K562 (cell line): ENCODE measurements around the gene DCPS. TPM values are rescaled to one million over a fixed set of nuclear protein-coding genes. Genes with fewer than 3 reads are reported as not detected.
A peak's percentile ranks its signal among the peaks of the same experiment; 100 is the strongest.

ENCODE experiments used
- ASH1L ChIP-seq: fragments of 450-650 bp; IDR thresholded peaks from 2 replicates; pipeline ENCODE4 v1.6.1; 2018; ENCODE audit warnings: borderline replicate concordance, mild to moderate bottlenecking, low read depth; ENCODE audit not compliant: partially characterized antibody
- ATF1 ChIP-seq, 2 experiments: fragments of 450-650 bp in 1 of 2; IDR thresholded peaks; 2 replicates each; pipeline ENCODE4 v1.6.1; 2016; ENCODE audit warnings: missing compliant biosample characterization in 1 of 2, missing genetic modification characterization in 1 of 2
- ATF7 ChIP-seq: fragments of 450-650 bp; IDR thresholded peaks from 2 replicates; pipeline ENCODE4 v1.7.1; 2014; ENCODE audit warnings: mild to moderate bottlenecking, moderate library complexity
- BACH1 ChIP-seq: fragments of 200-800 bp; sonication (Bioruptor generic); IDR thresholded peaks from 2 replicates; pipeline ENCODE4 v1.6.1; 2016; ENCODE audit warnings: missing genetic modification characterization, missing compliant biosample characterization
- CTBP1 ChIP-seq: fragments of 450-650 bp; IDR thresholded peaks from 2 replicates; pipeline ENCODE4 v1.6.1; 2016; ENCODE audit warnings: borderline replicate concordance
- FOS ChIP-seq: IDR thresholded peaks from 3 replicates; pipeline ENCODE4 v1.6.1; 2011; ENCODE audit not compliant: insufficient read length; ENCODE audit errors: extremely low read depth
- MECOM ChIP-seq: fragments of 250-450 bp; sonication (Bioruptor Pico); IDR thresholded peaks from 2 replicates; pipeline ENCODE4 v1.8.0; 2022; ENCODE audit warnings: inconsistent platforms
- MEF2D ChIP-seq: conservative IDR thresholded peaks from 2 replicates; pipeline ENCODE4 v1.6.1; 2016; ENCODE audit warnings: low read depth, missing genetic modification characterization, missing compliant biosample characterization
- NR2C2 ChIP-seq, 2 experiments: fragments of 200-800 bp in 1 of 2; sonication (Bioruptor generic) in 1 of 2; sonication (generic) in 1 of 2; formaldehyde crosslinking in 1 of 2; IDR thresholded peaks; 2 replicates each; pipeline versions ENCODE4 v1.6.1 to v1.8.0; 2016 to 2022; ENCODE audit warnings: mild to moderate bottlenecking in 1 of 2, missing compliant biosample characterization in 1 of 2, missing genetic modification characterization in 1 of 2, missing genetic modification reagents in 1 of 2
- NRF1 ChIP-seq, 2 experiments: fragments of 450-650 bp; IDR thresholded peaks in 1 of 2; conservative IDR thresholded peaks in 1 of 2; 2 replicates each; pipeline ENCODE4 v1.6.1; 2014; ENCODE audit warnings: mild to moderate bottlenecking in 2 of 2
- SETDB1 ChIP-seq: IDR thresholded peaks from one replicate; pipeline ENCODE4 v1.6.1; 2012; ENCODE audit warnings: low read length, control low read depth, inconsistent platforms
- SIRT6 ChIP-seq: IDR thresholded peaks from one replicate; pipeline ENCODE4 v1.6.1; 2012; ENCODE audit warnings: low read depth, mild to moderate bottlenecking, control low read depth, inconsistent platforms, low read length, moderate library complexity
- STAG1 ChIP-seq: sonication (generic); formaldehyde crosslinking; IDR thresholded peaks from 2 replicates; pipeline ENCODE4 v1.5.0; 2020; ENCODE audit warnings: missing genetic modification reagents, borderline replicate concordance
- TAF9B ChIP-seq: fragments of 450-650 bp; IDR thresholded peaks from 2 replicates; pipeline ENCODE4 v1.6.1; 2018; ENCODE audit warnings: mild to moderate bottlenecking; ENCODE audit not compliant: partially characterized antibody
- ZNF165 ChIP-seq: fragments of 250-450 bp; sonication (Bioruptor Pico); IDR thresholded peaks from 2 replicates; pipeline ENCODE4 v1.4.0; 2020; ENCODE audit warnings: borderline replicate concordance
- ZNF384 ChIP-seq: IDR thresholded peaks from 2 replicates; pipeline ENCODE4 v1.6.1; 2012; ENCODE audit warnings: low read depth, low read length, improper control_type of control experiment
- ZNF644 ChIP-seq: fragments of 200-800 bp; sonication (Bioruptor generic); IDR thresholded peaks from 2 replicates; pipeline ENCODE4 v1.6.1; 2016; ENCODE audit warnings: low read depth, missing genetic modification characterization, missing compliant biosample characterization
- polyA plus RNA-seq, 8 experiments: library from polyadenylated mRNA; depleted of rRNA in 4 of 8; stranded (reverse) in 5 of 8; unstranded in 3 of 8; fragments of >200 nt; fragmentation: Nextera tagmentation in 2 of 8; fragmentation: Illumina TruSeq in 1 of 8; extraction: Ambion mirVana in 2 of 8; extraction: Trizol in 1 of 8; gene quantifications; 2 replicates each; pipeline versions ENCODE4 v1.2.1 to v1.2.3, GENCODE V29; 2011 to 2014; ENCODE audit warnings: inconsistent platforms in 1 of 8, missing spikeins in 1 of 8
- total RNA-seq, 7 experiments: library from RNA; depleted of rRNA in 6 of 7; stranded (reverse); fragments of >200 nt in 6 of 7; fragmentation: Illumina TruSeq in 2 of 7; extraction: Trizol in 2 of 7; gene quantifications; 2 replicates each; pipeline versions ENCODE4 v1.2.1 to v1.2.3, GENCODE V29; 2011 to 2021; ENCODE audit warnings: low replicate concordance in 1 of 7
- TF ChIP-seq, protein P1 (sequence below), 2 experiments: fragments of 450-650 bp; IDR thresholded peaks; 2 replicates each; pipeline ENCODE4 v1.6.1; 2016; ENCODE audit warnings: mild to moderate bottlenecking in 2 of 2, borderline replicate concordance in 1 of 2, low read depth in 1 of 2, moderate library complexity in 1 of 2
- TF ChIP-seq, protein P2 (sequence below): fragments of 450-650 bp; IDR thresholded peaks from 2 replicates; pipeline ENCODE4 v1.6.1; 2016

The DCPS gene
- total and polyA plus RNA-seq, 9 of the 15 experiments (the other 6 are each of a cell fraction or from before 2014, with no cell fraction given), result 8.7 to 38.1 (median 17.9) TPM

GRCh38 chr11:126268708-126269579 lies 34.9 kb upstream of the DCPS start, which contains the start of the genes FOXRED1 and SRPRA (continued):
- TF ChIP-seq, protein P1, sequence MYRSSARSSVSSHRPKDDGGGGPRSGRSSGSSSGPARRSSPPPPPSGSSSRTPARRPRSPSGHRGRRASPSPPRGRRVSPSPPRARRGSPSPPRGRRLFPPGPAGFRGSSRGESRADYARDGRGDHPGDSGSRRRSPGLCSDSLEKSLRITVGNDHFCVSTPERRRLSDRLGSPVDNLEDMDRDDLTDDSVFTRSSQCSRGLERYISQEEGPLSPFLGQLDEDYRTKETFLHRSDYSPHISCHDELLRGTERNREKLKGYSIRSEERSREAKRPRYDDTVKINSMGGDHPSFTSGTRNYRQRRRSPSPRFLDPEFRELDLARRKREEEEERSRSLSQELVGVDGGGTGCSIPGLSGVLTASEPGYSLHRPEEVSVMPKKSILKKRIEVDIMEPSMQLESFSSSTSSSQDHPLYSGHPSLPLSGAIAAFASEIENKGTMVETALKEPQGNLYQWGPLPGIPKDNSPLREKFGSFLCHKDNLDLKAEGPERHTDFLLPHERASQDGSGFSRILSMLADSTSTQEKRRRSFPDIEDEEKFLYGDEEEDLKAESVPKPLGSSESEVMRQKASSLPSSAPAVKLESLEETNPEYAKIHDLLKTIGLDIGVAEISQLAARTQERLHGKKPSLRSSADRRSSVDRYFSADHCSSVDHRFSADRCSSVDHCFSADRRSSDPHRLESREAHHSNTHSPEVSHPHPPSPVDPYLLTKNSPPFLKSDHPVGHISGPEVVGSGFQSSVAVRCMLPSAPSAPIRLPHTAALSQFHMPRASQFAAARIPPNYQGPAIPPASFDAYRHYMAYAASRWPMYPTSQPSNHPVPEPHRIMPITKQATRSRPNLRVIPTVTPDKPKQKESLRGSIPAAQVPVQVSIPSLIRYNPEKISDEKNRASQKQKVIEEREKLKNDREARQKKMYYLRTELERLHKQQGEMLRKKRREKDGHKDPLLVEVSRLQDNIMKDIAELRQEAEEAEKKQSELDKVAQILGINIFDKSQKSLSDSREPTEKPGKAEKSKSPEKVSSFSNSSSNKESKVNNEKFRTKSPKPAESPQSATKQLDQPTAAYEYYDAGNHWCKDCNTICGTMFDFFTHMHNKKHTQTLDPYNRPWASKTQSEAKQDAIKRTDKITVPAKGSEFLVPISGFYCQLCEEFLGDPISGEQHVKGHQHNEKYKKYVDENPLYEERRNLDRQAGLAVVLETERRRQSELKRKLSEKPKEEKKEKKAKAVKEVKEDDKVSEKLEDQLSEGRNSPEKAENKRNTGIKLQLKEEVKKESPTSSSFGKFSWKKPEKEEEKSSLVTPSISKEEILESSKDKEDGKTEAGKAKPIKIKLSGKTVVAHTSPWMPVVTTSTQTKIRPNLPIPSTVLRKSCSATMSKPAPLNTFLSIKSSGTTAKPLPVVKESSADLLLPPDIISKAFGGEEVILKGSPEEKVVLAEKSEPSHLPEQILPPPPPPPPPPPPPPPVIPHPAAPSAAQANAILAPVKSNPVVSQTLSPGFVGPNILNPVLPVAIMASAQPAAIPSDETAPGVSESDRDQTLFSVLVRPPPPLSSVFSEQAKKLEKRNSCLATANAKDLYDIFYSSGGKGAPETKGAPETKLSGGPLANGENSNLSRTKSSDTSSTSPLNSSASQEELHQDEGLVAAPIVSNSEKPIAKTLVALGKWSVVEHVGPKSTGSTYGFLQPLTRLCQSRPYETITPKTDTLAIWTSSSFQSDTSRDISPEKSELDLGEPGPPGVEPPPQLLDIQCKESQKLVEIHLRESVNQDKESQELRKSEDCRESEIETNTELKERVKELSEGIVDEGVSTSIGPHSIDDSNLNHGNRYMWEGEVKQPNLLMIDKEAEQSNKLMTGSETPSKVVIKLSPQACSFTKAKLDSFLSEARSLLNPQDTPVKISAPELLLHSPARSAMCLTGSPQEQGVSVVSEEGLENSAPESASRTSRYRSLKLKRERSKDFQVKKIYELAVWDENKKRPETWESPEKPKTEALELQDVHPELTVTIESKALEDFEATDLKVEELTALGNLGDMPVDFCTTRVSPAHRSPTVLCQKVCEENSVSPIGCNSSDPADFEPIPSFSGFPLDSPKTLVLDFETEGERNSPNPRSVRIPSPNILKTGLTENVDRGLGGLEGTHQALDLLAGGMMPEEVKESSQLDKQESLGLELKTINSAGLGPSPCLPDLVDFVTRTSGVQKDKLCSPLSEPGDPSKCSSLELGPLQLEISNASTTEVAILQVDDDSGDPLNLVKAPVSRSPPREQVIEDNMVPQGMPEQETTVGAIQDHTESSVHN (IDR thresholded peaks at IDR 0.05; ENCODE audit: borderline replicate concordance in 1 of 2, low read depth in 1 of 2), result no peak
- TF ChIP-seq NRF1 (conservative IDR thresholded peaks at IDR 0.05 in 1 of 2, IDR thresholded peaks at IDR 0.05 in 1 of 2), result peak; percentile 69 to 79
- no peak for TF ChIP-seq ZNF644 (tag)
- TF ChIP-seq MEF2D (tag), result no peak
- TF ChIP-seq SETDB1, result no peak
- peak; percentile 91 for TF ChIP-seq NR2C2 (CRISPR knock-in tag; IDR thresholded peaks at IDR 0.05)
- TF ChIP-seq NR2C2 (tag; IDR thresholded peaks at IDR 0.05), result peak; percentile 97
- TF ChIP-seq, protein P2, sequence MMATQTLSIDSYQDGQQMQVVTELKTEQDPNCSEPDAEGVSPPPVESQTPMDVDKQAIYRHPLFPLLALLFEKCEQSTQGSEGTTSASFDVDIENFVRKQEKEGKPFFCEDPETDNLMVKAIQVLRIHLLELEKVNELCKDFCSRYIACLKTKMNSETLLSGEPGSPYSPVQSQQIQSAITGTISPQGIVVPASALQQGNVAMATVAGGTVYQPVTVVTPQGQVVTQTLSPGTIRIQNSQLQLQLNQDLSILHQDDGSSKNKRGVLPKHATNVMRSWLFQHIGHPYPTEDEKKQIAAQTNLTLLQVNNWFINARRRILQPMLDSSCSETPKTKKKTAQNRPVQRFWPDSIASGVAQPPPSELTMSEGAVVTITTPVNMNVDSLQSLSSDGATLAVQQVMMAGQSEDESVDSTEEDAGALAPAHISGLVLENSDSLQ, result peak; percentile 79
- peak; percentile 81 for TF ChIP-seq CTBP1
- TF ChIP-seq ATF1 (CRISPR knock-in tag; IDR thresholded peaks at IDR 0.05), result peak; percentile 93
- TF ChIP-seq ATF1 (tag; IDR thresholded peaks at IDR 0.05), result peak; percentile 99
- peak; percentile 76 for TF ChIP-seq FOS
- no peak for TF ChIP-seq SIRT6
- TF ChIP-seq ASH1L, result peak; percentile 71
- TF ChIP-seq ATF7, result peak; percentile 88
- TF ChIP-seq ZNF165, result no peak
- TF ChIP-seq TAF9B, result peak; percentile 73
- no peak for TF ChIP-seq MECOM (CRISPR knock-in tag)
- TF ChIP-seq BACH1 (tag), result no peak
- no peak for TF ChIP-seq STAG1 (CRISPR knock-in tag)
- TF ChIP-seq ZNF384, result no peak
